Nephron (organoid): Measurements from ENCODE around the gene LRRC8D.

ENCODE experiments used
- H3K27ac Mint-ChIP-seq, 3 experiments: 2 replicates each; pipeline ENCODE4 v1.8.0; 2020; ENCODE audit warnings: mixed read lengths in 3 of 3, mild to moderate bottlenecking in 2 of 3, moderate library complexity in 1 of 3
- H3K27me3 Mint-ChIP-seq: 2 replicates; pipeline ENCODE4 v1.8.0; 2021; ENCODE audit warnings: low read depth, mild to moderate bottlenecking, moderate library complexity, mixed read lengths
- H3K36me3 Mint-ChIP-seq: 2 replicates; pipeline ENCODE4 v1.8.0; 2020; ENCODE audit warnings: low read depth, mixed read lengths
- H3K4me1 Mint-ChIP-seq: 2 replicates; pipeline ENCODE4 v1.8.0; 2020; ENCODE audit warnings: mixed read lengths
- H3K4me3 Mint-ChIP-seq, 3 experiments: 2 replicates each; pipeline ENCODE4 v1.8.0; 2020; ENCODE audit warnings: mild to moderate bottlenecking in 3 of 3, mixed read lengths in 3 of 3, moderate library complexity in 2 of 3
- H3K9me3 Mint-ChIP-seq: 2 replicates; pipeline ENCODE4 v1.8.0; 2020; ENCODE audit warnings: mixed read lengths
- CTCF ChIP-seq, 3 experiments: fragments of 200-600 bp; sonication (generic); IDR thresholded peaks; one replicate each; pipeline ENCODE4 v1.5.0; 2021; ENCODE audit warnings: antibody characterized with exemption in 3 of 3; ENCODE audit not compliant: unreplicated experiment in 3 of 3

Gene LRRC8D

GRCh38 chr1:89887270-89887669, 66.4 kb downstream of the LRRC8D start:
- Mint-ChIP-seq H3K27me3 (no peaks in the 10 kb centered on the region), H3K9me3 (peaks cover 3% of the 10 kb centered on the region), H3K27ac (no peak overlapping the region), H3K4me3 (no peak overlapping the region), H3K4me1 (peaks cover 20% of the 10 kb centered on the region), H3K36me3 (peaks cover 11% of the 10 kb centered on the region)
- TF ChIP-seq CTCF (IDR thresholded peaks at IDR 0.05; ENCODE audit: unreplicated experiment in 3 of 3), result no peak

GRCh38 chr1:89887713-89888112, 66.9 kb downstream of the LRRC8D start:
- Mint-ChIP-seq H3K9me3 (peaks cover 3% of the 10 kb centered on the region), H3K27ac (no peak overlapping the region), H3K36me3 (peaks cover 9% of the 10 kb centered on the region), H3K4me3 (no peak overlapping the region), H3K4me1 (peaks cover 18% of the 10 kb centered on the region), H3K27me3 (no peaks in the 10 kb centered on the region)
- TF ChIP-seq CTCF (IDR thresholded peaks at IDR 0.05; ENCODE audit: unreplicated experiment in 3 of 3), result no peak

GRCh38 chr1:89888480-89889322, 67.9 kb downstream of the LRRC8D start:
- peaks cover 13% of the 10 kb centered on the region for H3K36me3 Mint-ChIP-seq
- H3K27me3 Mint-ChIP-seq, result no peaks in the 10 kb centered on the region
- H3K9me3 Mint-ChIP-seq, result peaks cover 3% of the 10 kb centered on the region
- TF ChIP-seq CTCF (IDR thresholded peaks at IDR 0.05; ENCODE audit: unreplicated experiment in 3 of 3), result no peak
- no peak overlapping the region for H3K27ac Mint-ChIP-seq
- peaks cover 13% of the 10 kb centered on the region for H3K4me1 Mint-ChIP-seq
- no peak overlapping the region for H3K4me3 Mint-ChIP-seq

- H3K9me3 Mint-ChIP-seq, result peaks cover 3% of the 10 kb centered on the region
- peaks cover 12% of the 10 kb centered on the region for H3K4me1 Mint-ChIP-seq
- no peaks in the 10 kb centered on the region for H3K27me3 Mint-ChIP-seq
- H3K36me3 Mint-ChIP-seq, result peaks cover 13% of the 10 kb centered on the region
- TF ChIP-seq CTCF (IDR thresholded peaks at IDR 0.05; ENCODE audit: unreplicated experiment in 3 of 3), result no peak
- H3K4me3 Mint-ChIP-seq, result no peak overlapping the region
- no peak overlapping the region for H3K27ac Mint-ChIP-seq
Measured at GRCh38 chr1:89889323-89889615, 68.4 kb downstream of the LRRC8D start.

- Mint-ChIP-seq H3K4me1 (peaks cover 8% of the 10 kb centered on the region), H3K27ac (no peak overlapping the region), H3K27me3 (no peaks in the 10 kb centered on the region), H3K4me3 (no peak overlapping the region), H3K9me3 (peaks cover 3% of the 10 kb centered on the region), H3K36me3 (peaks cover 13% of the 10 kb centered on the region)
- TF ChIP-seq CTCF (IDR thresholded peaks at IDR 0.05; ENCODE audit: unreplicated experiment in 3 of 3), result no peak
Measured at GRCh38 chr1:89890085-89890752, 69.4 kb downstream of the LRRC8D start.
